OCI-LY1 (cell line): Measurements from ENCODE around the gene YKT6.

Experiments
- CTCF ChIP-seq: fragments of 200-600 bp; sonication (generic), shearing (Covaris generic); IDR thresholded peaks from 2 replicates; pipeline ENCODE4 v1.5.1; 2017; ENCODE audit warnings: mild to moderate bottlenecking, antibody characterized with exemption, low read length, moderate library complexity, mixed read lengths
- EZH2 ChIP-seq: fragments of 200-600 bp; sonication (generic), shearing (Covaris generic); IDR thresholded peaks from 2 replicates; pipeline ENCODE4 v1.8.0; 2017; ENCODE audit warnings: borderline replicate concordance, mixed run types, mild to moderate bottlenecking, antibody characterized with exemption, low read length, moderate library complexity, mixed read lengths

- TF ChIP-seq EZH2 (no peak), CTCF (no peak)
These were observed 46.1 kb upstream of the YKT6 start for GRCh38 chr7:44154703-44155102.
